ENCODE data around the gene TH.

GRCh38 chr11:2218031-2218633 is 46.5 kb upstream of the TH start:
- TF ChIP-seq POLR2A (IDR thresholded peaks at IDR 0.05) (no peak), CTCF (IDR thresholded peaks at IDR 0.05) (no peak)

Measured in suprapubic skin (tissue), 3 donors.